Stimulated activated naive CD8-positive, alpha-beta T cell treated with anti-CD3 and anti-CD28 coated beads, Interleukin-15, Interleukin-2, amounts not matched to agents 100 U/mL and 50 U/mL, for 24 hours (primary cell): ENCODE results near the gene HIRIP3.
A peak's percentile ranks its signal among the peaks of the same experiment; 100 is the strongest.
"Not testable (repeated sequence)": the region's sequence is repeated elsewhere in the genome, so short reads cannot be mapped to it uniquely, and the experiment has no call there.

Source experiments
- ATAC-seq: fragments of 150-1000 bp; cut with Tn5 transposase; one replicate; pipeline ENCODE4 v1.10.0; 2021
- DNase-seq: peaks from one replicate; pipeline ENCODE4 v3.0.0; 2021

HIRIP3 gene, protein sequence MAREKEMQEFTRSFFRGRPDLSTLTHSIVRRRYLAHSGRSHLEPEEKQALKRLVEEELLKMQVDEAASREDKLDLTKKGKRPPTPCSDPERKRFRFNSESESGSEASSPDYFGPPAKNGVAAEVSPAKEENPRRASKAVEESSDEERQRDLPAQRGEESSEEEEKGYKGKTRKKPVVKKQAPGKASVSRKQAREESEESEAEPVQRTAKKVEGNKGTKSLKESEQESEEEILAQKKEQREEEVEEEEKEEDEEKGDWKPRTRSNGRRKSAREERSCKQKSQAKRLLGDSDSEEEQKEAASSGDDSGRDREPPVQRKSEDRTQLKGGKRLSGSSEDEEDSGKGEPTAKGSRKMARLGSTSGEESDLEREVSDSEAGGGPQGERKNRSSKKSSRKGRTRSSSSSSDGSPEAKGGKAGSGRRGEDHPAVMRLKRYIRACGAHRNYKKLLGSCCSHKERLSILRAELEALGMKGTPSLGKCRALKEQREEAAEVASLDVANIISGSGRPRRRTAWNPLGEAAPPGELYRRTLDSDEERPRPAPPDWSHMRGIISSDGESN

DNA sequence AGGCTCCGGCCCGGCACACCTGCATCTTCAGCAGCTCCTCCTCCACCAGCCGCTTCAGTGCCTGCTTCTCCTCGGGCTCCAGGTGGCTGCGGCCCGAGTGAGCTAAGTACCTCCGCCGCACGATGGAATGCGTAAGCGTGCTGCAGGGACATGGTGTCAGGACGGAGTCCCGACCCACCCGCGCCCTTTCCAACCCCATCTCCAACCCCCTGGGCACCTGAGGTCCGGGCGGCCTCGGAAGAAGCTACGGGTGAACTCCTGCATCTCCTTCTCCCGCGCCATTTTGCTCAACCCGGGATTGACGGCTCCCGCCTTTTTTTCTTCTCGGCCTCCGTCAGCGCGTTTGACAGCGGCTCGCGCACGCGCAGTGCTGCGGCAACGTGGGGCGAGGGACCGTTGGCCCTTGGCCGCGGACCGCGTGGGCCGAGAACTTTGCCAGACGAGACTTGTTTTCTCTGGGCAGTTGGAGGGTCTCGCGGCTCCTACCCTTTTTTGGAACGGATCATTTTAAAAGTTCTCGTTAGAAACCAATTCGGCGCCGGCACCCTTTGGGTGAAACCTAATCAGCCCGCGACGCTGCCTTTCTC, at the start of gene HIRIP3:
Gene HIRIP3 (minus strand): TSS at position 294 of the 587 bp plus-strand sequence. CDS start 12 bp downstream, at position 282.
- peak; percentile 47 for ATAC-seq
- DNase-seq = peak; percentile 92

DNA sequence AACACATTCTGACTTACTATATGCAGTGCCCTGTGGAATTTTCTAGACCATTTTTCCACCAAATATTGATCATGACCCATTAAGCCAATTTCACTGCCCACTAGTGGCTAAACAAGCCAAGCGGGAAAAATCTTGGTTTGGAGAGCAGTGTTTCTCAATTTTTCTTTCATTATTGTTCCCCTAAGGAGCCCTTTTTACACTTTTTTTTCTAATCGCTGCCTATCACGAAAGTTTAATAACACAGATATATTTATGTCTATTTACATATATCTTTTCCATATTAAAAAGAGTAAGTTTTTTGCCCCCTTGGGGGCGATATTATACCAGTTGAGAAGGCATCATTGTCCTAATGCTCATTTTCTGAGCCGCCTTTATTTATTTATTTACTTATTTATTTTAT, 46.4 kb upstream of the HIRIP3 start:
- ATAC-seq (no peak), DNase-seq (no peak)

DNA sequence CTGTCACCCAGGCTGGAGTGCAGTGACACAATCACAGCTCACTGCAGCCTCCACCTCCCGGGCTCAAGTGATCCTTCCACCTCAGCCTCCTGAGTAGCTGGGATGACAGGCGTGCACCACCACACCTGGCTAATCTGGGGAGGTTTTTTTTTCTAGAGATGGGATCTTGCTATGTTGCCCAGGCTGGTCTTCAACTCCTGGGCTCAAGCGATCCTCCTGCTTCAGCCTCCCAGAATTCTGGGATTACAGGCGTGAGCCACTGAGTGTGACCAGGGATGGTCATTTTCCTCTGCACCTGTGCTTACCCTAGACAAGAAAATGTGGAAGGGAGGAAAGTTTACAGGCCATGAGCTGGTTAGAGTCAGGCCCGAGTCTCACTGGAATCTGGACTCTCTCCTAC, 45.3 kb upstream of the HIRIP3 start:
- ATAC-seq, DNase-seq: not testable (repeated sequence)

DNA sequence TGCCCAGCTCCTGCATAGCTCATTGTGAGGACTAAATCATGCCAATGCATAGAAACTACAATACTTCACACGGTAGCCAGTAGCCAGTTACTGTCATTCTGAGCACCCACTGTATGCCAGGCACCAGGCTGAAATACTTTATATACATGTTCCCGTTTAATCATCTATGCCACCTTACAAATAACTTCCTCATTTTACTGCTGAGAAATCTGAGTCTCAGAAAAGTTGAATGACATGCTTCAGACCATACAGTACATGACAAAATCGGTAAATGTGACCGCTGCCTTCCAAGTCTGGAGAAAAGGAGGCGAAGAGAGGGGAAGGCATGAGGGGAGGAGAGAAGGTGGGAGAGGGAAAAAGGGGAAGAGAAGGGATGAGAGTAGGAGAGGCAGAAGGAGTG, 44.8 kb upstream of the HIRIP3 start:
- ATAC-seq = no peak
- no peak for DNase-seq

DNA sequence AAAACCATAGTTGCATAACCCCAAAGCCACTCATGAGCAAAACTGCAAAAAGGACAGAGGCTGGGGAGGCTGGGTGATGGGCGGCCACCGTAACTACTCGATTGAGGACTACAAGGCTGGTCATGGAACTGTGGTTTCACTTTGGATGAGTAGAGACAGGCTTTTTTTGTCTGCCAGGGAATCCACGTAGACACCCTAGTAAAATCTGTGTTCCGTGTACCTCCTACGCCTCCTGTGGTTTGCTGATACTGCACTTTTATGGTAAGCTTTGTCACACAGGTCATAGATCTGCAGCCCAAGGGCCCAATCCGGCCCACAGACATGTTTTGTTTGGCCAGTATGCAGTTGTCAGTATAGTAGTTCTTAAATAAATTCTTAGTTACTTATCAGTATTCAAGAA, 37.9 kb upstream of the HIRIP3 start:
- ATAC-seq = no peak
- no peak for DNase-seq

DNA sequence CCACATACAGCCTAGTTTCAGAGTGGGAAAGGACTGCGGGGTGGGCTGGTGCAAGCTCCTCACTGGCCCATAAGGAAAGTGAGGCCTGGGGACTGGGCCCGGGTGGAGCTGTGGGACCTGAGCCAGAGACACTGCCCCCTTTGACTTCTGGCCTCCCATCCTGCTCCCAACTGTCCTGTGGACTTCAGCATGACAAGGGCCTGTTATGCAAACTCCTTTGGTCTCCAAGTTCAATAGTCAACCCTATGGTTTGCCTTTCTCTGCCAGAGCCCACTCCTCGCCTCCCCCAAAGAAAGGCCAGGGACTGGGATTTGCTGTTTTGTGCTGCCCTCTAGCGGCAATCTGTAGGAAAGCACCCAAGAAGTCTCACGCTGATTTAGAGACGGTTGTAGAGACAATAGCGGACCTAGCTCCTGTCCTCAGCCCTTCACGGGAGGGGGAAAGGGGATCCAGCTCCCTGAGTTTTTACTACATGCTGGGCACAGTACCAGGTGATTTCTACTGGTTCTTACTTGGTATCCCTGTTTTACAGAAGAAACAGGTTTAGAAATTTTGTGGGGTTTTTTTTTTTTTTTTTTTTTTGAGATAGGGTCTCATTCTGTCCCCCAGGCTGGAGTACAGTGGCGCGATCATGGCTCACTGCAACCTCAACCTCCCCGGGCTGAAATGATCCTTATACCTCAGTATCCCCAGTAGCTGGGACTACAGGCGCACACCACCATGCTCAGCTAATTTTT, 36.8 kb upstream of the HIRIP3 start:
- DNase-seq (peak; percentile 71), ATAC-seq (peak; percentile 59)

DNA sequence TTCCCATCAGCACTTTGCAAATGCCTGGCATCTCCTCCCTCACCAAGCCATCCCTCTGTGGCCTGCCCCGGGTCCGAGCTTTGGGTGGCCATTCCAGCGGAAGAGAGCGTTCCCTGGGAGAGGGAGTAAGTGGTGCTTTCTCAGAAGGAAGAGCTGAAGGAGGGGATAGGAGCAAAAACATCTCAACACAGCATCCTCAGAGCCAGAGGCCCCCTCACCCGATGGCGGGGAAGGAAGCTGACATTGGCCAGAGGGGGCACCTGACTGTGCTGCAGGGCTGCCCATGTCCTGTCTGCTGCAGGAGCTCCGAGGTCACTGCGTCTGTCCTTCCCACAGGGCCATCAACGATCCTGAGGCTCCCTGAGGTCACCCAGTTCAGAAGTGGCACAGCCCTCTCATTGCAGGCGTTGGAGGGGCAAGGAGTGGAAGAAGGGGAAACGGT, 36.1 kb upstream of the HIRIP3 start:
- no peak for ATAC-seq
- no peak for DNase-seq

DNA sequence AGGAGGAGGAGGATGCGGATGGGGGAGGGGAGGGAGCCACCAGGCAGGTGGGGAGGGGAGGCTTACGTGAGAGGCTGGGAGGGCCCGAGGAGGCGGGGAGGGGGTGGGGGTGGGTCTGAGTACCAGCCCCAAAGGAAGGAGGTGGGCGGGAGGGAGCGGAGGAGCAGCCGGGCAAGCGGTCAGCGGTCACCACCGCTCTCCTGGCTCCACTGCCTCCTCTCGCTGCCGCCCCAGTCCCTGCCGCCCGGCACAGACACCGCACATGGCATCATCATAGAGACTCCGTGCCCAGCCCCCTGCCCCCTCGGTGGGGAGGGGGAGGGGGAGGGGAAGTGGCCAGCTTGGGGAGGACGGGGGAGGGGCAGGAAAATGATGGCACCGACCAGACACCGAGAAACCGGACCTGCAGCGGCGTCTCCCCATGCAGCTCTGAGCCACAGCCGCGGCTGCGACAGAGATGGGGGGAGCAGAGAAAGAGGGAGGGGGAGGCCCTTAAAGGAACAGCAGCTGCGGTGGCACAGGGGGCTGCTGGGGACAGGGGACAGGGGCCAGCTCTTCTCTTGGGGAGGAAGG, 35.5 kb upstream of the HIRIP3 start, which contains the start of gene TLCD3B:
Gene TLCD3B (minus strand): TSS at position 431 of the 573 bp plus-strand sequence. CDS start 744 bp downstream, outside the sequence.
- ATAC-seq = no peak
- no peak for DNase-seq

DNA sequence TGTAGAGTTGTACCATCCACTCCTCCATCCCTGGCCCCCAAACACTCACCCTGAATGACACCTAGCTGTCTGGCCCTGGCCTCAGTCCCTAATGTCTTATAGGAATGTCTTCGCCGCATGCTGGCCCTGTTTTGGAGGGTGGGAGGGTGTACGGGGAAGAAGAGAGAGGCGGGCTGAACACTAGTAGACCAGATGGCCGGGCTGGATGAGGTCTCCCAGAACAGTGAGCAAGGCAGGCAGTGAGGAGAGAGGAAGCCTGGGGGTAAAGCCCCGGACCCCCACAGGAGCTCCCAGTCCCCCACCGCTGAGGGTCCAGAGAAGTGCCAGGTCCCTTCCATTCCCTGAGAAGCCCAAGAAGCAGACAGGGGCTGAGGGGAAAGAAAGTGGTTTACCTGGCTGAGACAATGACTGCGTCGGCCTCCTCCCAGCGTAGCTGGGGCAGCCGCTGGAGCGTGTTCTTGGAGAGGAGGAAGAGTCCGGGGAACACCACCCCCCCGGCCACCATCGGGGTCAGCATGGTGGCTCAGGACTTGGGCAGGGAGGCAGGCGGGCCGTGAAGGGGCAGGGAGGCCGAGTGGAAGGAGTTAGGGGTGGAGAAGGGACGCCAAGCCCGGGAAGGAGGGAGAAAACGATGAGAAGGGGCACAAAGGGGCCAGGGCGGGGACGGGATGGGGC, 34.7 kb upstream of the HIRIP3 start:
- ATAC-seq (no peak), DNase-seq (no peak)

DNA sequence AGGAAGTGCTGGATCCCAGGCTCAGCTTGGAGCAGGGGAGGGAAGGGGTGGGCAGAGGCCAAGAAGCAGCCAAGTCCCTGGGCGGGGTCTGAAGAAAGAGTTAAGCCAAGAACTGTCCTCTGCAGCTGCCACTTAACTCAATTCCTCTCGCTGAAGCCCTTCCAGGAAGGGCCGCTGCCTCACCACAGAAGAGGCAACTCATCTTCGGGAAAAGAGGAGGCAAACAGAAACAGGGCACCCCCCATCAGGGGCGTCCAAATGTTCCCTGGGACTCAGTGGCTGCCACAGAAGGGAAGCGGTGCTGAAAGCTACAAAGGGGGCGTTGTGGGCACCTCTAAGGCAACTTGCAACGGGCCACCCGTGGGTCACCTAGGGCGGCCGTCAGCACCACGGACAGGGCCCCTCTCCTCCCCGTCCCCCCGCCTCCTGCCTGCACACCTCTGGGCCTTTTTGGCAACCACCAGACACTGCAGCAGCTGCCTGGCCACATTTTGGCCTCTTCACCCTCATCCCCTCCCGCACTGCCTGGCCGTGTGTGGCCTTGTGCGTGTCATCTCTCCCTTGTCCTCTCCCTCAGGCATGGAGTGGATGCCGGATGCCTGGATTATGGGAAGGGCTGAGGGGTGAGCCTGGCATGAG, 33.1 kb upstream of the HIRIP3 start:
- DNase-seq (peak; percentile 51), ATAC-seq (no peak)

DNA sequence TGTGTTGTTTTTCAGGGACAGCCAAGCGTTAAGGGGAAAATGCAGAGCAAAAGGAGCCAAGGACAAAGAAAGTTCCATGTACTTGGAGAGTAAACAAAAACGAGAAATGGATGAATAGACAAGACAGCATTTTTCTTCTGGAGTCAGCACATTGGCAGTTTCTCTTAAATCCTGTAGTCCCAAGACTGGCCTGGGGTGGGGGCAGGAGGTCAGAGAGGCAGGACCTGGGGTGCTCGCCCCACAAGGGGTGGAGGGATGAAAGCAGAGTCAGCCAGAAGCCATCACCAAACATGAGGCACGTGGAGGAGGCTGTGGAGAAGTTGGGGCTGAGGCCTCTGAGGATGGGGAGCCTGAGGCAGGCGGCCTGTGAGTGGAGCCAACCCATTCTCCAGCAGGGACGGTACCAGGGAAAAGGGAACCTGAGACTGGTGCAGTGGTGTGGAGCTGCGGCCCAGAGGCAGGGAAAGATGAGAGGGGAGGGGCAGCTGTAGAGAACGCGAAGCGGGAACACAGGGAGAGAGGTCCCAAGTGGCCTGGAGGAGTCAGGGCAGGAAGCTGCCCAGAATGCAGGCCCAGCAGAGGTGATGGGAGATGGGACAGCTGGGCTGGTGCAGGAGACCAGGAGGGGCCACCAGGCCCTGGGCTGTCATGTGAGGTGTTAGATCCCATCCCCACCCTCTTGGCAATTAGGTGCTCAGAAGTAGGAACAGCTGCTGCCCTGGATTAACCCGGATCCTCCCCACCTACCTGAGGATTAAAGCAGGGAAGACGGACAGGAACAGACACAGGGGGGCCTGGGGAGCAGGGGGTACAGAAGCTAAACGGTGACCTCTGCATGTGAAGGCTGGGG, 32.4 kb upstream of the HIRIP3 start:
- DNase-seq (no peak), ATAC-seq (no peak)

DNA sequence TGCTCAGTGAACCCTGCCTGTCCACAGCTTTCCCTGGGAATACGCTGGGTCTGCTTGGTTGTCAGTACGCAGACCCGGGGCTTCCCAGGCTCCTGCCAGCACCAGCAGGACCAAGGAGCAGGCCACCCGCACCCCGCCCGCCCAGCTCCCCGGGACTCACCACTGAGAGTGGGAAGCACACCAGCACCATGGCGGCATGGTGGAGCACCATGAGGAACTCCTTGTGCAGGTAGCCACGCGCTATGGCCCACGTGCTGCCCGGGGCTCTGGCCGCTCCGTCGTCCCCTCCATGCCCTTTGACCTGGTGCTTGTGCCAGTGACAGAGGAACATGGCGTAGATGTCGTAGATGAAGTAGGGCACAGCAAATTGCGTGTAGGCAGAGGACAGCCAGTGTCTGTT, 31.0 kb upstream of the HIRIP3 start:
- ATAC-seq (no peak), DNase-seq (no peak)

DNA sequence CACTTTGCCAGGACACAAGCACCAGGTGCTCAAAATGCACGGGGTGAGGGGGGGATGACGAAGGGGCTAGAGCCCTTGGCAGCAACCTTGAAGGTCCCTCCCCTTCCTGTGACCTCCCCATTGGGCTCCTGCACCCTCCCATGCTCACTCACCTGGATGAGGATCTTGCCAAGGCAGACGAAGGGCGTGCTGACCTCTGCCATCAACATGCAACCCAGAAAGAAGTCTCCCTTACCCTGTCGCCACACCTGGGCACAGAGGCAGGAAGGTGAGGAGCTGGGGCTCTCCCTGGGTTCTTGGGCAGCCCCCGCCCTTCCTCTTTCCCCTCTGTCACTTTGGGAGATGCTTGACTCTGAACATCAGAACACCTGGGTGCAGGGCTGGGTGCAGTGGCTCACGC, 30.2 kb upstream of the HIRIP3 start:
- DNase-seq = no peak
- ATAC-seq = no peak

DNA sequence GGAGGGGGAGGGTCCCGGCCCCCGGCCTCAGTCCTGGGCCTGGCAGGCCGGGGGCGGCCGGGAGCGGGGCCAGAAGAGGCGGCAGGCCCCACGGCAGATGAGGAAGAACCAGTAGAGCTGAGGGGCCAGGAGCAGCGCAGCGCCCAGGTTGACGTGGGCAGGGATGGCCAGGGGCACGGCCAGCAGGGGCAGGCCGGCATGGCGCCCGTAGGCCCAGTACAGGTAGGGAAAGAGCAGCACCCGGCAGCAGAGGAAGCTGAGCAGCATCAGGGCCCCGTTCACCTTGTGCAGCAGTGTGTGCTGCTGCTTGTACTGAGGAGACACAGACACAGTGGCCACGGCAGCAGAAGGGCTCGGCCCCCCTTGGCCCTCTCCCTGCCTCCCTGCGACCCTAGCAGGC, 29.7 kb upstream of the HIRIP3 start:
- no peak for DNase-seq
- no peak for ATAC-seq

DNA sequence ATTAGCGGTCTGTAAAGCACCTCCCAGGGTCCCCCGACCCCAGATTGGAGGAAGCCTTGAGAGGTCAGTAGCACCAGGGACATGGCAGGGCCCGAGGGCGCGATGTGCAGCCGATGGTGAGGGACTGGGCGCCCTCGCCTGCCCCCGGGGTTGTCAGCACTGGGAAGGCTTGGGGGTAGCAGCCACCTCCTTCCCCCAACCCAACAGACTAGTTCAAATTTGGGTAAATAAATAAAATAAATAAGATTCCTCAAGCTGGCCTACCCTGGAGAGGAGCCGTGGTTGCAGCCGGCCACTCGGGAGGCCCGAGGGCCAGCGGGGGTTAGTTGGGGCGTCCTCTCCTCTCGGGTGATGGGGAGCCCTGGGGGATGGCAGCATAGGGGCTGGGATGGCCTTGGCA, 29.0 kb upstream of the HIRIP3 start:
- ATAC-seq (no peak), DNase-seq (no peak)

DNA sequence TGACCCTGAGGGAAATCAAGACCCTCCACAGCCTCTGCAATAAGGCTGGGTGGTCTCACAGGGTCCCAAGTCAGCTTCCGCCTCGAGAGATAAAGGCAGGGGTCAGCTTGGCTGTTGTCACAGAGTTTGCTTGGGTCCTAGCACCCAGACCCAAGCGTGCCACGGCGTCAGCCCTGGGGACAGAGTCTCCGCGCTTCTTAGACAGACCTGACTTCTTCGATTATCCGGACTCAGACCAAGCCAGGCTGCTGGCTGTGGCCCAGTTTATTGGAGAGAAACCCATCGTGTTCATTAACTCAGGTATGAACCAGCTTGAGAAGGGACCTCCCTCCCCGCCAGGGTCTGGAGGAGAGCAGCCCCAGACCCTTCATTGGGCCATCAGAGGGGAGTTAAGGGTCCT, 28.2 kb upstream of the HIRIP3 start:
- ATAC-seq (no peak), DNase-seq (no peak)

DNA sequence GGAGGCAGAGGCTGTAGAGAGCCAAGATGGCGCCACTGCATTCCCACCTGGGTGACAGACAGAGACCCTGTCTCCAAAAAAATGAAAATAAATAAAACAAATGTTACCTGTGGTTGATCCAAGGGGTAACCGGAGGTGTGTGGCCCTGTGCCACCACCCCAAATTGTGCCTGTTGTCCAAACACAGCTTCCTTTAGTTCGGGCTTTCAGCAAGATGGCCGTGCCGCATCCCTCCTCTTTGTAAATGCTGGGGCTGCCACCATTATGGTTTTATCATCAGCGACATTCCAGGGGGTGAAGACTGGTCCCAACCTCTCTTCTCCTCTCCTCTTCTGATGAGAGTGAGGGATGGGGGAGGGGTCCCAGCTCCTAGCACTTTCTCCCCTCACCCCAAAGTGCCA, 27.5 kb upstream of the HIRIP3 start, which contains the start of gene C16orf92:
Gene C16orf92 (plus strand): TSS at position 312 of the 400 bp plus-strand sequence. CDS start 143 bp downstream, outside the sequence.
- no peak for ATAC-seq
- DNase-seq = no peak

DNA sequence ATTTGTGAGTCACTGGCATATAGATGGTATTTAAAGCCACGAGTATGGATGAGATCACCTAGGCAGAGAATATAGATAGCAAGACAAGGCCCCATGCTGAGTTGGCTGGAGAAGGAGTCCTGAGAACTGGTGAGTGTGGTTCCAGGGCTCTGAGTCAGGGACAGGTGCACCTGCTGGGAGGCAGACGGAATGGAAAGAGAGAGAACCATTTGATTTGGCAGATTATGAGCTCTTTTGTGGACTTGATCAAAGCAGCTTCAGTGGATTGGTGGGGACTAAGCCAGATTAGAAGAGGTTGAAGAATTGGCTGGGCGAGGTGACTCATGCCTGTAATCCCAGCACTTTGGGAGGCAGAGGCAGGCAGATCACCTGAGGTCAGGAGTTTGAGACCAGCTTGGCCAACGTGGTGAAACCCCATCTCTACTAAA, 23.3 kb upstream of the HIRIP3 start:
- peak; percentile 42 for ATAC-seq

DNA sequence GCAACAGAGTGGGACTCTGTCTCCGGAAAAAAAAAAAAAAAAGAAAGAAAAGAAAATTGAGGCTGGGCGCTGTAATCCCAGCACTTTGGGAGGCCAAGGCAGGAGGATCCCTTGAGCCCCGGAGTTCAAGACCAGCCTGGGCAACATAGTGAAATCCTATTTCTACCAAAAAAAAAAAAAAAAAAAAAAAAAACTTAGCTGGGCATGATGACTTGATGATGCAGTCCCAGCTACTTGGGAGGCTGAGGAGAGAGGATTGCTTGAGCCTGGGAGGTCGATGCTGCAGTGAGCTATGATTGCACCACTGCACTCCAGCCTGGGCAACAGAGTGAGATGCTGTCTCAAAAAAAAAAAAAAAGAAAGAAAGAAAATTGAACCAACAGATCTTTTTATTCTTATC, 22.5 kb upstream of the HIRIP3 start:
- DNase-seq, ATAC-seq: not testable (repeated sequence)

More for the DNA sequence above, 23.3 kb upstream of the HIRIP3 start:
- no peak for DNase-seq

DNA sequence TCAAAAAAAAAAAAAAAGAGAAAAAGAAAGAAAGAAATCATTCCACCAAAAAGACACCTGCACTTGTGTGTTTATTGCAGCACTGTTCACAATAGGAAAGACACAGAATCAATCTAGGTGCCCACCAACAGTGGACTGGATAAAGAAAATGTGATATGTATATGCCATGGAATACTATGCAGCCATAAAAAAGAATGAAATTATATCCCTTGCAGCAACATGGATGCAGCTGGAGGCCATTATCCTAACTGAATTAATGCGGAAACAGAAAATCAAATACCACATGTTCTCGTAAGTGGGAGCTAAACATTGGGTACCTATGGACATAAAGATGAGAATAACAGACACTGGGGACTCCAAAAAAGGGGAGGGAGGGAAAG, 21.9 kb upstream of the HIRIP3 start:
- no peak for DNase-seq
- ATAC-seq = no peak
